ENCODE measurements around the gene SLX4IP. TPM values are rescaled to one million over a fixed set of nuclear protein-coding genes. Genes with fewer than 3 reads are reported as not detected.

The SLX4IP gene
- polyA plus RNA-seq, 2 of the 4 experiments (the other 2 are of a cell fraction) = 3.4 to 7.5 TPM

DNA sequence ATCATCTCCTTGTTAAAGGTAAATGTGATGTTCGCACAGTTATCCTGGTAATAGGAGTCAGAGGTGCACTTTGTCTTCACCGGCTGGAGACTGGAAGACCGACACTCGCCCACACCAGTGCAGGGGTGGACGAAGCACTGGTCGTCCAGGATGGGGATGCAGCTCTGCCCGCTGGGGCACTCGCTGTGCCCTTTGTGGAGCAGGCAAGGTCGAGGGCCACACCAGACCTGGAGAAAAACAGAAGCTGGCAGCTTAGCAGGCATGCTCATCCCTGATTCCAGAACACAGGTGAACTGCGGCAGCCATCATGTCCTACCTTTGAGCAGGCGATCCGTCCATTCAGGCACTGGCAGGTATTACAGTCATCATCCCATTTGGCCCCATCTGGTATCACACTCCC, 206.4 kb downstream of the SLX4IP start:
- Histone ChIP-seq H3K4me2 (no peak overlapping the region), H3K4me3 (no peak overlapping the region), H3K4me1 (peaks cover 42% of the 10 kb centered on the region), H3K27ac (no peak overlapping the region), H3K9me3 (no peaks in the 10 kb centered on the region)
- FAIRE-seq (no peak), ATAC-seq (peak; percentile 4 to 9; a peak in 2 of 6 replicates), DNase-seq (ENCODE audit: low read depth in 1 of 2, low spot score in 1 of 2) (no peak)
- TF ChIP-seq CHD4 (IDR thresholded peaks at IDR 0.05; ENCODE audit: borderline replicate concordance) (no peak), ZSCAN20 (CRISPR knock-in tag; IDR thresholded peaks at IDR 0.05) (no peak), TP53 (CRISPR knock-in tag; IDR thresholded peaks at IDR 0.05) (no peak), FOSL2 (IDR thresholded peaks at IDR 0.05) (no peak), FOSL2 (CRISPR knock-in tag; IDR thresholded peaks at IDR 0.05) (no peak), RARB (CRISPR knock-in tag; IDR thresholded peaks at IDR 0.05) (no peak), RFX5 (IDR thresholded peaks at IDR 0.05) (no peak), CBX8 (IDR thresholded peaks at IDR 0.05) (no peak), RCOR1 (IDR thresholded peaks at IDR 0.05; ENCODE audit: low read depth, low read length) (no peak), JUNB (IDR thresholded peaks at IDR 0.05) (no peak), MAZ (IDR thresholded peaks at IDR 0.05; ENCODE audit: borderline replicate concordance, low read depth, low read length) (no peak), CHD2 (IDR thresholded peaks at IDR 0.05; ENCODE audit: low read length, partially characterized antibody) (no peak), BHLHE40 (IDR thresholded peaks at IDR 0.05; ENCODE audit: low read depth, low read length) (no peak), RNF2 (IDR thresholded peaks at IDR 0.05; ENCODE audit: borderline replicate concordance, low read depth) (no peak), ZC3H11A (IDR thresholded peaks at IDR 0.05) (no peak), FOSB (CRISPR knock-in tag; IDR thresholded peaks at IDR 0.05) (no peak)
- TF ChIP-seq, protein P1, sequence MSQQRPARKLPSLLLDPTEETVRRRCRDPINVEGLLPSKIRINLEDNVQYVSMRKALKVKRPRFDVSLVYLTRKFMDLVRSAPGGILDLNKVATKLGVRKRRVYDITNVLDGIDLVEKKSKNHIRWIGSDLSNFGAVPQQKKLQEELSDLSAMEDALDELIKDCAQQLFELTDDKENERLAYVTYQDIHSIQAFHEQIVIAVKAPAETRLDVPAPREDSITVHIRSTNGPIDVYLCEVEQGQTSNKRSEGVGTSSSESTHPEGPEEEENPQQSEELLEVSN (IDR thresholded peaks at IDR 0.05; ENCODE audit: borderline replicate concordance, low read depth) = no peak
- TF ChIP-seq, protein P2, sequence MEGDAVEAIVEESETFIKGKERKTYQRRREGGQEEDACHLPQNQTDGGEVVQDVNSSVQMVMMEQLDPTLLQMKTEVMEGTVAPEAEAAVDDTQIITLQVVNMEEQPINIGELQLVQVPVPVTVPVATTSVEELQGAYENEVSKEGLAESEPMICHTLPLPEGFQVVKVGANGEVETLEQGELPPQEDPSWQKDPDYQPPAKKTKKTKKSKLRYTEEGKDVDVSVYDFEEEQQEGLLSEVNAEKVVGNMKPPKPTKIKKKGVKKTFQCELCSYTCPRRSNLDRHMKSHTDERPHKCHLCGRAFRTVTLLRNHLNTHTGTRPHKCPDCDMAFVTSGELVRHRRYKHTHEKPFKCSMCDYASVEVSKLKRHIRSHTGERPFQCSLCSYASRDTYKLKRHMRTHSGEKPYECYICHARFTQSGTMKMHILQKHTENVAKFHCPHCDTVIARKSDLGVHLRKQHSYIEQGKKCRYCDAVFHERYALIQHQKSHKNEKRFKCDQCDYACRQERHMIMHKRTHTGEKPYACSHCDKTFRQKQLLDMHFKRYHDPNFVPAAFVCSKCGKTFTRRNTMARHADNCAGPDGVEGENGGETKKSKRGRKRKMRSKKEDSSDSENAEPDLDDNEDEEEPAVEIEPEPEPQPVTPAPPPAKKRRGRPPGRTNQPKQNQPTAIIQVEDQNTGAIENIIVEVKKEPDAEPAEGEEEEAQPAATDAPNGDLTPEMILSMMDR (IDR thresholded peaks at IDR 0.05) = no peak
- ChIA-PET CTCF (interaction anchor here (1.0 to 3.7 kb wide), 6 partner anchors 9 to 1024 kb away, joined by 3 to 19 read pairs (median 10); no protein-coding TSS in a partner anchor), POLR2A (interaction anchor here (0.6 to 1.1 kb wide), 4 partner anchors 12 to 42 kb away, joined by 3 to 8 read pairs (median 3); no protein-coding TSS in a partner anchor)
- 91% methylated on average over 12 of the region's 12 CpGs for WGBS (ENCODE audit: missing lambda C conversion rate)

DNA sequence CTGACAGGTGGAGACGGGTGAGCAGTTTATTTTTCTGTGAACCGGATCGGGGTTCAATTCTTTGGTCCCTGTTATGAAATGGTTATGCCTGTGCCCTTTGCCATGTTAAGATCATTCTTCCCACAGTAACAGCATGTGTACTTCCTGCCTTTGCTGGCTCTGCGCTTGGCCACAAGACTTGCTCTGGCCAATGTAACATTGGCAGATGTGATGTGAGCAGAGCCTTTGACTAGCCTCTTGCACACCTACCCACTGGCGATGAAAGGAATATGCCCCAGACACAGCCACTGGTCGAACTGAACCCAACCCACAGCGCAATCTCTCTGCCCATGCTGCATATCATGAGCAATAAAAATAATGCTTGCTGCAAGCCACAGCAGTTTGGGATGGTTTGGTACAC, 206.8 kb downstream of the SLX4IP start:
- no peaks in the 10 kb centered on the region for H3K9me3 ChIP-seq
- TF ChIP-seq CHD4 (IDR thresholded peaks at IDR 0.05; ENCODE audit: borderline replicate concordance) (no peak), RNF2 (IDR thresholded peaks at IDR 0.05; ENCODE audit: borderline replicate concordance, low read depth) (no peak), CBX2 (IDR thresholded peaks at IDR 0.05; ENCODE audit: borderline replicate concordance, low read depth) (no peak), JUN (IDR thresholded peaks at IDR 0.05) (0 out of 5 replicates have a peak, but pooled peaks of 1 of the 2 experiments have one; percentile 13), MAFK (IDR thresholded peaks at IDR 0.05; ENCODE audit: partially characterized antibody) (no peak)
- TF ChIP-seq, protein P2 (IDR thresholded peaks at IDR 0.05) = no peak
- CTCF ChIA-PET = interaction anchor here (1.0 to 3.5 kb wide), 5 partner anchors 29 to 1025 kb away, joined by 3 to 14 read pairs (median 4); partner anchors contain the start of gene JAG1
- WGBS (ENCODE audit: missing lambda C conversion rate) = 93% methylated on average over 7 of the region's 7 CpGs
- ATAC-seq (peak in 1 of 2 experiments; percentile 1; a peak in 1 of 6 replicates), DNase-seq (ENCODE audit: low read depth in 1 of 2, low spot score in 1 of 2) (no peak), FAIRE-seq (no peak)
- POLR2A ChIA-PET = interaction anchor here (1.1 kb wide), 2 partner anchors 11 to 43 kb away, joined by 3 read pairs; no protein-coding TSS in a partner anchor
- H3K4me2 ChIP-seq = no peak overlapping the region
- H3K4me1 ChIP-seq = peaks cover 37% of the 10 kb centered on the region
- H3K4me3 ChIP-seq = no peak overlapping the region
- no peak overlapping the region for H3K27ac ChIP-seq
